ENCODE measurements around the gene MITF.

Gene MITF

GRCh38 chr3:69932501-69932900 is 193.2 kb downstream of the MITF start:
- no peak overlapping the region for H3K27ac Mint-ChIP-seq
- ATAC-seq: no peak

GRCh38 chr3:69934398-69934797 is 195.1 kb downstream of the MITF start:
- Mint-ChIP-seq H3K4me1 (no peaks in the 10 kb centered on the region), H3K4me3 (no peak overlapping the region), H3K36me3 (no peaks in the 10 kb centered on the region), H3K9me3 (no peaks in the 10 kb centered on the region), H3K27ac (no peak overlapping the region)
- ATAC-seq (no peak), DNase-seq (ENCODE audit: low spot score in 2 of 2) (no peak)

More at GRCh38 chr3:69932501-69932900, 193.2 kb downstream of the MITF start:
- no peaks in the 10 kb centered on the region for H3K4me1 Mint-ChIP-seq
- no peak overlapping the region for H3K4me3 Mint-ChIP-seq
- DNase-seq (ENCODE audit: low spot score in 2 of 2): no peak
- H3K36me3 Mint-ChIP-seq: no peaks in the 10 kb centered on the region
- peaks cover 2% of the 10 kb centered on the region for H3K9me3 Mint-ChIP-seq

- Mint-ChIP-seq H3K4me1 (no peaks in the 10 kb centered on the region), H3K4me3 (no peak overlapping the region)
Observed at GRCh38 chr3:69936266-69936665, 197.0 kb downstream of the MITF start.

GRCh38 chr3:69938061-69938460 is 198.8 kb downstream of the MITF start:
- H3K27ac Mint-ChIP-seq: no peak overlapping the region
- H3K9me3 Mint-ChIP-seq: no peaks in the 10 kb centered on the region
- no peaks in the 10 kb centered on the region for H3K4me1 Mint-ChIP-seq
- DNase-seq (ENCODE audit: low spot score in 2 of 2): no peak
- H3K4me3 Mint-ChIP-seq: no peak overlapping the region
- no peak for ATAC-seq
- H3K36me3 Mint-ChIP-seq: no peaks in the 10 kb centered on the region

More at GRCh38 chr3:69936266-69936665, 197.0 kb downstream of the MITF start:
- Mint-ChIP-seq H3K9me3 (no peaks in the 10 kb centered on the region), H3K27ac (no peak overlapping the region), H3K36me3 (no peaks in the 10 kb centered on the region)
- no peak for DNase-seq (ENCODE audit: low spot score in 2 of 2)
- no peak for ATAC-seq

DNA sequence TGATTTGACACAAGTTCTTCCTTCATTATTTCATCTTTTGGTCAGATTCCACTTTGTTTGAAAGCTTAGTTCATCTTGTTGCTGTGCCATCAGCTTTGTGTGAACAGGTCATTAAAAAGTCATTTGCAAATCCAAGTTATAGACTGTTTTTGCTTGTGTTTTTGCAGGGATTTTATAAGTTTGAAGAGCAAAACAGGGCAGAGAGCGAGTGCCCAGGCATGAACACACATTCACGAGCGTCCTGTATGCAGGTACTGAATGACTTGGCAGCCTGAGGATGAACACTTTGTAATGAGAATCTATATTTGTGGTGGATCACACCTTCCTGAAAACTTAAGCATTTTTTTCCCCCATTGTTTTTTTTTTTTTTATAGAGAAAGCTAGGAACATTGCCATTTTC is 199.7 kb downstream of the MITF start:
- no peaks in the 10 kb centered on the region for H3K4me1 Mint-ChIP-seq
- no peak overlapping the region for H3K4me3 Mint-ChIP-seq
- no peaks in the 10 kb centered on the region for H3K36me3 Mint-ChIP-seq
- no peaks in the 10 kb centered on the region for H3K9me3 Mint-ChIP-seq
- no peak overlapping the region for H3K27ac Mint-ChIP-seq
- ATAC-seq (no peak), DNase-seq (ENCODE audit: low spot score in 2 of 2) (no peak)

DNA sequence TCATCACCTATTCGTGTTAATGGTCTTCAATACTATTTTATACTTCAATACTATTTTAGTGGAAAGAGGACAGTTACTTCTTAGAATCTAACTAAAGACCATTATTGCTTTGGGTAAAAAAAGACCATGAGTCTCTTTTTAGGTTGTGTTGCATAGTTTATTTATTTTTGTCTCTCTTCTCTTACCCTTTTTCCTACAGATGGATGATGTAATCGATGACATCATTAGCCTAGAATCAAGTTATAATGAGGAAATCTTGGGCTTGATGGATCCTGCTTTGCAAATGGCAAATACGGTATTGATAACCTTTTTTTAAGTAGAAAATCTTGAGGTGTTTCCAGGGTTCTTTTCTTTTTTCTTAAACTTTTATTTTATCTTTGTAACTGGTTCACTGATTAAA is 201.8 kb downstream of the MITF start:
- no peaks in the 10 kb centered on the region for H3K36me3 Mint-ChIP-seq
- H3K4me3 Mint-ChIP-seq: no peak overlapping the region
- ATAC-seq (no peak), DNase-seq (ENCODE audit: low spot score in 2 of 2) (no peak)
- H3K9me3 Mint-ChIP-seq: no peaks in the 10 kb centered on the region
- no peaks in the 10 kb centered on the region for H3K4me1 Mint-ChIP-seq
- H3K27ac Mint-ChIP-seq: no peak overlapping the region

GRCh38 chr3:69941439-69942176 is 202.3 kb downstream of the MITF start:
- no peak overlapping the region for H3K4me3 Mint-ChIP-seq
- H3K4me1 Mint-ChIP-seq: no peaks in the 10 kb centered on the region
- H3K27ac Mint-ChIP-seq: no peak overlapping the region
- ATAC-seq: no peak
- H3K9me3 Mint-ChIP-seq: no peaks in the 10 kb centered on the region
- no peaks in the 10 kb centered on the region for H3K36me3 Mint-ChIP-seq
- no peak for DNase-seq (ENCODE audit: low spot score in 2 of 2)

GRCh38 chr3:69944931-69945493 is 205.7 kb downstream of the MITF start:
- ATAC-seq (no peak), DNase-seq (ENCODE audit: low spot score in 2 of 2) (no peak)
- Mint-ChIP-seq H3K36me3 (no peaks in the 10 kb centered on the region), H3K4me1 (no peaks in the 10 kb centered on the region), H3K9me3 (no peaks in the 10 kb centered on the region), H3K4me3 (no peak overlapping the region), H3K27ac (no peak overlapping the region)

DNA sequence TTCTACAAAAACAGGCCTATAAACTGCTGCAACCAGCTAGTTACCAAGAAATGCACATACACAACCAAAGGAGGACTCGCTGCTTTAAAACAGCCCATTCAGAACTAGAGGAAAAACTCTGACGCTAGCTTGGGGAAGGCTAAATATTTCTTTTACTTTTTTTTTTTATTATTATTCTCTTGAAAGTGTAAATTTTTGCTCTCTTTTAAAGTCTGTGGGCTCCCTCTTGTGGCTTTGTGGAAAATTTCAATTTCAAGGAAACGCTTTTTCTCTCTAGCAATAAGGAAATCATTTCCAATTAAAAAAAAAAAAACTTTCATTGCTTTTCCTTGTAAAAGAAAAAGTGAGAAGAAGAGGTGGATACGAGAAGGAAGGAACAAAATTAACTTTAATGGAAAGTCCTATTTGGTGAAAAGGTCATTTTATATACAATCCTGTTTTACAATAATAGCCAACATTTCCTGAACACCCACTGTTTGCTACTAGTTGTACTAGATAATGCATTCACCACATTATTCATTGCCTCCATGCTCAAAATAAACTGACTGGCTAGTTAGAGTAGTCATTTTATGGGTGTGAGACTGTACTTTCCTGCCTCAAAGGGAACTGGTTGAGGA is 209.1 kb downstream of the MITF start:
- ATAC-seq (no peak), DNase-seq (ENCODE audit: low spot score in 2 of 2) (no peak)
- Mint-ChIP-seq H3K4me1 (no peaks in the 10 kb centered on the region), H3K9me3 (no peaks in the 10 kb centered on the region), H3K27ac (no peak overlapping the region), H3K4me3 (no peak overlapping the region), H3K36me3 (no peaks in the 10 kb centered on the region)

- Mint-ChIP-seq H3K4me3 (no peak overlapping the region), H3K27ac (no peak overlapping the region), H3K9me3 (no peaks in the 10 kb centered on the region), H3K4me1 (no peaks in the 10 kb centered on the region), H3K36me3 (no peaks in the 10 kb centered on the region)
- no peak for ATAC-seq
- no peak for DNase-seq (ENCODE audit: low spot score in 2 of 2)
Observed at GRCh38 chr3:69951616-69952015, 212.4 kb downstream of the MITF start.

- Mint-ChIP-seq H3K36me3 (no peaks in the 10 kb centered on the region), H3K27ac (no peak overlapping the region), H3K4me3 (no peak overlapping the region), H3K9me3 (no peaks in the 10 kb centered on the region), H3K4me1 (no peaks in the 10 kb centered on the region)
- DNase-seq (ENCODE audit: low spot score in 2 of 2): no peak
- ATAC-seq: no peak
Observed at GRCh38 chr3:69959581-69959980, 220.3 kb downstream of the MITF start.

GRCh38 chr3:69961706-69962439 is 222.6 kb downstream of the MITF start:
- no peaks in the 10 kb centered on the region for H3K4me1 Mint-ChIP-seq
- no peak overlapping the region for H3K4me3 Mint-ChIP-seq
- peaks cover 4% of the 10 kb centered on the region for H3K9me3 Mint-ChIP-seq
- H3K27ac Mint-ChIP-seq: no peak overlapping the region
- no peak for DNase-seq (ENCODE audit: low spot score in 2 of 2)
- H3K36me3 Mint-ChIP-seq: no peaks in the 10 kb centered on the region
- ATAC-seq: no peak

GRCh38 chr3:69963643-69964042 is 224.4 kb downstream of the MITF start:
- Mint-ChIP-seq H3K9me3 (peaks cover 4% of the 10 kb centered on the region), H3K4me3 (no peak overlapping the region), H3K27ac (no peak overlapping the region), H3K36me3 (no peaks in the 10 kb centered on the region), H3K4me1 (no peaks in the 10 kb centered on the region)
- DNase-seq (ENCODE audit: low spot score in 2 of 2): no peak
- ATAC-seq: no peak

- ATAC-seq: no peak
- no peaks in the 10 kb centered on the region for H3K36me3 Mint-ChIP-seq
- DNase-seq (ENCODE audit: low spot score in 2 of 2): no peak
- H3K4me3 Mint-ChIP-seq: no peak overlapping the region
- no peaks in the 10 kb centered on the region for H3K4me1 Mint-ChIP-seq
- H3K9me3 Mint-ChIP-seq: peaks cover 4% of the 10 kb centered on the region
- no peak overlapping the region for H3K27ac Mint-ChIP-seq
Observed at GRCh38 chr3:69967156-69967555, 227.9 kb downstream of the MITF start.

DNA sequence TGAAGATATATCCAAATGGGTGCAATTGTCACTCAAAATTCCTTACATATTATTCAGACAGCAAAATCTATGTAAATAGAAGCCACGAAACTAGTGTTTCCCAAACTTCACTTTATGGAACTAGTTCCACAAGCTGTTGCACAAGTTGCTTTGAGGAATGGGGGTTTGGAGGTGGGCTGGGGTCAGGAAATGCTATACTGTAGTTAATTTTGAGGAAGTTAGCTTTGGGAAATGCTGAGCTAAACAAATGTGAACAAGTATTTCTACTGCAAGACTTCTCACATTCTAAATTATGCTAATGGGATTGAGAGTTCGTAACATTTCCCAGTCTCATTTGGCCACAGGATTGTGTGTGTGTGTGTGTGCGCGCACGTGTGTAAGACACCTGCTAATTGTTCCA is 231.6 kb downstream of the MITF start:
- H3K9me3 Mint-ChIP-seq: peaks cover 7% of the 10 kb centered on the region
- ATAC-seq (no peak), DNase-seq (ENCODE audit: low spot score in 2 of 2) (no peak)
- H3K4me3 Mint-ChIP-seq: no peak overlapping the region
- H3K4me1 Mint-ChIP-seq: no peaks in the 10 kb centered on the region
- H3K27ac Mint-ChIP-seq: no peak overlapping the region
- no peaks in the 10 kb centered on the region for H3K36me3 Mint-ChIP-seq
